ENCODE measurements around the gene GOLIM4.
"Not testable (repeated sequence)": the region's sequence is repeated elsewhere in the genome, so short reads cannot be mapped to it uniquely, and the experiment has no call there.

The GOLIM4 gene

GRCh38 chr3:168095611-168096209, at the start of gene GOLIM4:
GOLIM4 (minus strand) TSS chr3:168095924; CDS start chr3:168095285, 639 bp downstream.
- DNase-seq = peak; percentile 78

- DNase-seq = no peak
Measured at GRCh38 chr3:168141405-168141998, 45.8 kb upstream of the GOLIM4 start.

- DNase-seq = no peak
Measured at GRCh38 chr3:168139947-168140346, 44.2 kb upstream of the GOLIM4 start.

- no peak for DNase-seq
Measured at GRCh38 chr3:168138421-168138820, 42.7 kb upstream of the GOLIM4 start.

- no peak for DNase-seq
Measured at GRCh38 chr3:168134931-168135330, 39.2 kb upstream of the GOLIM4 start.

GRCh38 chr3:168130250-168130649, 34.5 kb upstream of the GOLIM4 start:
- DNase-seq = not testable (repeated sequence)

- not testable (repeated sequence) for DNase-seq
Measured at GRCh38 chr3:168128463-168128862, 32.7 kb upstream of the GOLIM4 start.

- DNase-seq = no peak
Measured at GRCh38 chr3:168127466-168127865, 31.7 kb upstream of the GOLIM4 start.

GRCh38 chr3:168124791-168125190, 29.1 kb upstream of the GOLIM4 start:
- no peak for DNase-seq

- DNase-seq = no peak
Measured at GRCh38 chr3:168124291-168124690, 28.6 kb upstream of the GOLIM4 start.

- DNase-seq = no peak
Measured at GRCh38 chr3:168123201-168124176, 27.8 kb upstream of the GOLIM4 start.

GRCh38 chr3:168121184-168122017, 25.7 kb upstream of the GOLIM4 start:
- no peak for DNase-seq

GRCh38 chr3:168117853-168118313, 22.2 kb upstream of the GOLIM4 start:
- DNase-seq = no peak

GRCh38 chr3:168117059-168117458, 21.3 kb upstream of the GOLIM4 start:
- peak; percentile 39 for DNase-seq

GRCh38 chr3:168116279-168116678, 20.6 kb upstream of the GOLIM4 start:
- DNase-seq = no peak

GRCh38 chr3:168113848-168114247, 18.1 kb upstream of the GOLIM4 start:
- DNase-seq = no peak

GRCh38 chr3:168112894-168113293, 17.2 kb upstream of the GOLIM4 start:
- DNase-seq = no peak

- DNase-seq = no peak
Measured at GRCh38 chr3:168104361-168104760, 8.6 kb upstream of the GOLIM4 start.

GRCh38 chr3:168102735-168103410, 7.1 kb upstream of the GOLIM4 start:
- DNase-seq = no peak

GRCh38 chr3:168100777-168101492, 5.2 kb upstream of the GOLIM4 start:
- DNase-seq = no peak

GRCh38 chr3:168097381-168097780, 1.7 kb upstream of the GOLIM4 start:
- DNase-seq = no peak

Measured in NCI-H2029 treated with DMSO at 0.1 percent for 48 hours (cell line).